Gastrocnemius medialis (tissue), 4 donors: Measurements from ENCODE around the gene DDR2. TPM values are rescaled to one million over a fixed set of nuclear protein-coding genes. Genes with fewer than 3 reads are reported as not detected.

Source experiments
- ATAC-seq, 2 donors: fragments of 150-250 bp; one replicate each; pipeline ENCODE4 v1.9.1; 2016
- DNase-seq, 2 donors: peaks; one replicate each; pipeline ENCODE4 v3.0.0-alpha.2; 2019
- H3K27ac ChIP-seq, 4 donors: fragments of 200-600 bp; sonication (generic); 1 replicate in 1 of 4; 2 replicates in 3 of 4; pipeline ENCODE4 v1.5.1; 2016 to 2018; ENCODE audit warnings: mild to moderate bottlenecking in 2 of 4, moderate library complexity in 1 of 4
- H3K27me3 ChIP-seq, 3 donors: fragments of 200-600 bp; sonication (generic) in 2 of 3; 1 replicate in 1 of 3; 2 replicates in 2 of 3; pipeline versions ENCODE4 v1.5.1 to v1.6.0; 2016 to 2019; ENCODE audit warnings: mild to moderate bottlenecking in 1 of 3, moderate library complexity in 1 of 3
- H3K36me3 ChIP-seq, 2 donors: fragments of 200-600 bp; sonication (generic) in 1 of 2; one replicate each; pipeline ENCODE4 v1.5.1; 2017 to 2018
- H3K4me1 ChIP-seq, 2 donors: fragments of 200-600 bp; sonication (generic) in 1 of 2; one replicate each; pipeline ENCODE4 v1.5.1; 2016 to 2017; ENCODE audit warnings: mild to moderate bottlenecking in 2 of 2
- H3K4me3 ChIP-seq, 4 donors: fragments of 200-600 bp; sonication (generic) in 3 of 4; 1 replicate in 1 of 4; 2 replicates in 3 of 4; pipeline ENCODE4 v1.5.1; 2016 to 2019; ENCODE audit warnings: mild to moderate bottlenecking in 2 of 4
- H3K9me3 ChIP-seq, 3 donors: fragments of 200-600 bp; sonication (generic) in 2 of 3; 1 replicate in 1 of 3; 2 replicates in 2 of 3; pipeline ENCODE4 v1.5.1; 2016 to 2019
- CTCF ChIP-seq, 5 experiments: fragments of 450-650 bp in 3 of 5; fragments of 200-600 bp in 2 of 5; sonication (generic) in 2 of 5; IDR thresholded peaks in 4 of 5; conservative IDR thresholded peaks in 1 of 5; 1 replicate in 4 of 5; 2 replicates in 1 of 5; pipeline ENCODE4 v1.5.1; 2016 to 2019; ENCODE audit warnings: antibody characterized with exemption in 5 of 5, mild to moderate bottlenecking in 3 of 5, moderate library complexity in 3 of 5
- POLR2A ChIP-seq, 2 donors: fragments of 450-650 bp; IDR thresholded peaks; one replicate each; pipeline ENCODE4 v1.6.1; 2017; ENCODE audit warnings: antibody characterized with exemption in 2 of 2, mild to moderate bottlenecking in 2 of 2, moderate library complexity in 2 of 2
- in situ Hi-C, 4 donors: fragments of 200-750 bp; cut with MboI; loops; one replicate each; pipeline versions ENCODE4 v1.15.0 to v1.8.0; 2017; ENCODE audit warnings: low sequenced_read_pairs in 4 of 4
- intact Hi-C: fragments of 100-400 bp; cut with DNase I; formaldehyde crosslinking; loops from one replicate; pipeline ENCODE4 v1.15.1; 2023; ENCODE audit warnings: low total_unique reads
- total RNA-seq, 4 donors: library from RNA; depleted of rRNA; stranded (reverse); fragments of >200 nt; gene quantifications; one replicate each; pipeline versions ENCODE4 v1.1.0 to v1.2.3, GENCODE V29; 2016

The DDR2 gene
- total RNA-seq, 4 donors from 2014 or later = 9.8 to 15.4 (median 10.6) TPM

GRCh38 chr1:162656266-162656665, 24.0 kb downstream of the DDR2 start:
- TF ChIP-seq POLR2A (IDR thresholded peaks at IDR 0.05) (no peak), CTCF (IDR thresholded peaks at IDR 0.05 in 4 of 5, conservative IDR thresholded peaks at IDR 0.05 in 1 of 5) (no peak)
- Histone ChIP-seq H3K36me3 (no peaks in the 10 kb centered on the region), H3K27ac (no peak overlapping the region), H3K4me1 (no peaks in the 10 kb centered on the region), H3K4me3 (no peak overlapping the region), H3K27me3 (no peaks in the 10 kb centered on the region), H3K9me3 (no peaks in the 10 kb centered on the region)
- ATAC-seq (no peak), DNase-seq (no peak)
- intact Hi-C loops = no loop called here
- in situ Hi-C loops = no loop called here

- no peaks in the 10 kb centered on the region for H3K36me3 ChIP-seq
- H3K9me3 ChIP-seq = no peaks in the 10 kb centered on the region
- H3K4me1 ChIP-seq = peaks cover 0 to 6% of the 10 kb centered on the region in 2 donors
- H3K27me3 ChIP-seq = no peaks in the 10 kb centered on the region
- intact Hi-C loops (no loop called here), in situ Hi-C loops (no loop called here)
- ATAC-seq (no peak), DNase-seq (no peak)
- H3K27ac ChIP-seq = no peak overlapping the region
- H3K4me3 ChIP-seq = no peak overlapping the region
- TF ChIP-seq CTCF (IDR thresholded peaks at IDR 0.05 in 4 of 5, conservative IDR thresholded peaks at IDR 0.05 in 1 of 5) (no peak), POLR2A (IDR thresholded peaks at IDR 0.05) (no peak)
These were observed 28.3 kb downstream of the DDR2 start for GRCh38 chr1:162660574-162660973.

DNA sequence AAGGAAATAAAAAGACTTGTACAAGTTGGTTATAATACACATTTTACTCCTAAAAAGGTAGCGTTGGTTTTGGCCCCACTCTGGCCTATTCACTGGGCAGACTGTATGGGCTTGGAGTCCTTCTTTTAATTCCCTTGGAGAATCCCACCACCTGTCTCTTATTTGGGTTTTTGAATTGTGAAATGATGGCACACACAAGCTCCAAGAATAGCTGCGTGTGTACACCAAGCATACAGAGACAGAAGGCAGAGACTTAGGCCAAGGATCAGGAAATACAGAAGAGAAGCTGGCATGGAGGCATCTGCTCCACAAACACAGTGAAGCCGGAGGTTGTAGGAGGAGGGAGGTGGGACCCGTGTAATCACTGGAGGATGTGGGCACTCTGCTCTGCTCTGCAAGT, 29.1 kb downstream of the DDR2 start:
- ATAC-seq = no peak
- intact Hi-C loops (no loop called here), in situ Hi-C loops (no loop called here)
- Histone ChIP-seq H3K9me3 (no peaks in the 10 kb centered on the region), H3K27ac (no peak overlapping the region), H3K4me1 (peaks cover 0 to 6% of the 10 kb centered on the region in 2 donors), H3K27me3 (no peaks in the 10 kb centered on the region), H3K36me3 (no peaks in the 10 kb centered on the region), H3K4me3 (no peak overlapping the region)
- TF ChIP-seq POLR2A (IDR thresholded peaks at IDR 0.05) (no peak), CTCF (IDR thresholded peaks at IDR 0.05 in 4 of 5, conservative IDR thresholded peaks at IDR 0.05 in 1 of 5) (no peak)
- no peak for DNase-seq

DNA sequence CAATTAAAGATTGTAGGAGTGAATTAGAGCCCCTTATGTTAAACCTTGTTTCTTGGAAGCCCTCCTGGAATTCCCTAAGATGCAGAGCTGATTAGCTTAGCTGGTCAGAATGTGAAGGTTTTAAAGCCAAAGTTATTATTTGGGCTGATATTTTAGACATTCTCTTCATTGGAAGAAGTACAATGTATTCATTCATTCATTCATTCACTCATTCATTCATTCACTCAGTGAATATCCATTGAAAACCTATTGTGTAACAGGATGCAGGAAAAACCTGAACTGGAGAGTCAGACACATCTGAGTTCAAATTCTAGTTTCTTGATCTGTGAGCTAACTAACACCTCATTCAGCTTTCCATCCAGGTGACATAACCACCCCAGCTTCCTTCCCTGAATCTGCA, 29.7 kb downstream of the DDR2 start:
- Histone ChIP-seq H3K4me1 (peaks cover 0 to 6% of the 10 kb centered on the region in 2 donors), H3K27ac (no peak overlapping the region), H3K36me3 (no peaks in the 10 kb centered on the region), H3K27me3 (no peaks in the 10 kb centered on the region), H3K9me3 (no peaks in the 10 kb centered on the region), H3K4me3 (no peak overlapping the region)
- intact Hi-C loops = no loop called here
- in situ Hi-C loops = no loop called here
- no peak for ATAC-seq
- TF ChIP-seq POLR2A (IDR thresholded peaks at IDR 0.05) = no peak
- no peak for TF ChIP-seq CTCF (IDR thresholded peaks at IDR 0.05 in 4 of 5, conservative IDR thresholded peaks at IDR 0.05 in 1 of 5)
- DNase-seq = no peak

- DNase-seq = no peak
- Histone ChIP-seq H3K9me3 (no peaks in the 10 kb centered on the region), H3K4me3 (no peak overlapping the region), H3K36me3 (no peaks in the 10 kb centered on the region), H3K4me1 (peaks cover 0 to 6% of the 10 kb centered on the region in 2 donors), H3K27me3 (no peaks in the 10 kb centered on the region), H3K27ac (no peak overlapping the region)
- ATAC-seq = no peak
- no peak for TF ChIP-seq CTCF (IDR thresholded peaks at IDR 0.05 in 4 of 5, conservative IDR thresholded peaks at IDR 0.05 in 1 of 5)
- in situ Hi-C loops (no loop called here), intact Hi-C loops (no loop called here)
These were observed 30.8 kb downstream of the DDR2 start for GRCh38 chr1:162663086-162663485.
